WTC11 (cell line): ENCODE data around the gene C10orf90. TPM values are rescaled to one million over a fixed set of nuclear protein-coding genes. Genes with fewer than 3 reads are reported as not detected.

Experiments used
- ATAC-seq: fragments of 200-7000 bp; cut with Tn5 transposase; 2 replicates; pipeline ENCODE4 v1.10.0; 2021; ENCODE audit warnings: mild to moderate bottlenecking, moderate library complexity
- CTCF ChIA-PET: fragments of 300-600 bp; sonication (Branson Sonifier 250); formaldehyde crosslinking; loops from one replicate; lab custom pipeline; 2021; ENCODE audit warnings: antibody characterized with exemption; lab: Charles Lee
- POLR2A ChIA-PET: fragments of 350-600 bp; sonication (Branson Sonifier 250); formaldehyde crosslinking; loops from one replicate; lab custom pipeline; 2021; ENCODE audit warnings: antibody characterized with exemption; lab: Charles Lee
- DNase-seq: peaks from one replicate; pipeline ENCODE4 v3.0.0; 2021; ENCODE audit warnings: low spot score
- H3K27ac Mint-ChIP-seq: 2 replicates; pipeline ENCODE4 v1.8.0; 2021; ENCODE audit warnings: mixed read lengths
- H3K27me3 Mint-ChIP-seq: 2 replicates; pipeline ENCODE4 v1.8.0; 2021; ENCODE audit warnings: low read depth, mild to moderate bottlenecking, moderate library complexity, mixed read lengths
- H3K36me3 Mint-ChIP-seq: 2 replicates; pipeline ENCODE4 v1.8.0; 2021; ENCODE audit warnings: mixed read lengths
- H3K4me1 Mint-ChIP-seq: 2 replicates; pipeline ENCODE4 v1.8.0; 2022; ENCODE audit warnings: mixed read lengths
- H3K4me3 Mint-ChIP-seq: 2 replicates; pipeline ENCODE4 v1.8.0; 2021; ENCODE audit warnings: mild to moderate bottlenecking, moderate library complexity, mixed read lengths
- H3K9me3 Mint-ChIP-seq: 2 replicates; pipeline ENCODE4 v1.8.0; 2021; ENCODE audit warnings: mixed read lengths
- AFF4 ChIP-seq: sonication (generic); formaldehyde crosslinking; IDR thresholded peaks from 2 replicates; pipeline ENCODE4 v1.8.1; 2023; ENCODE audit warnings: mild to moderate bottlenecking, missing genetic modification reagents, borderline replicate concordance
- ATF1 ChIP-seq: sonication (generic); formaldehyde crosslinking; IDR thresholded peaks from 2 replicates; pipeline ENCODE4 v1.8.1; 2023; ENCODE audit warnings: mild to moderate bottlenecking, moderate library complexity, missing genetic modification reagents
- ATF2 ChIP-seq: sonication (generic); formaldehyde crosslinking; IDR thresholded peaks from 2 replicates; pipeline ENCODE4 v1.8.1; 2022; ENCODE audit warnings: low read depth, missing genetic modification reagents, borderline replicate concordance
- CDX4 ChIP-seq: fragments of 250-450 bp; sonication (Bioruptor Pico); IDR thresholded peaks from 2 replicates; pipeline ENCODE4 v1.9.0; 2021; ENCODE audit warnings: moderate library complexity, mild to moderate bottlenecking, inconsistent platforms, borderline replicate concordance
- E2F4 ChIP-seq: sonication (generic); formaldehyde crosslinking; IDR thresholded peaks from 2 replicates; pipeline ENCODE4 v1.8.1; 2022; ENCODE audit warnings: low read depth, mild to moderate bottlenecking, moderate library complexity, missing genetic modification reagents, borderline replicate concordance
- EMX1 ChIP-seq: fragments of 250-450 bp; sonication (Bioruptor Pico); IDR thresholded peaks from 2 replicates; pipeline ENCODE4 v1.8.0; 2021; ENCODE audit warnings: mild to moderate bottlenecking
- ERG ChIP-seq: fragments of 250-450 bp; sonication (Bioruptor Pico); IDR thresholded peaks from 2 replicates; pipeline ENCODE4 v1.8.0; 2021; ENCODE audit warnings: mild to moderate bottlenecking
- FOXP1 ChIP-seq: sonication (generic); formaldehyde crosslinking; IDR thresholded peaks from 2 replicates; pipeline ENCODE4 v1.8.0; 2022; ENCODE audit warnings: missing genetic modification reagents, mild to moderate bottlenecking, moderate library complexity, borderline replicate concordance
- GTF2I ChIP-seq: fragments of 250-450 bp; sonication (Bioruptor Pico); conservative IDR thresholded peaks from 2 replicates; pipeline ENCODE4 v1.4.0; 2021; ENCODE audit warnings: mild to moderate bottlenecking
- HMGA2 ChIP-seq: fragments of 250-450 bp; sonication (Bioruptor Pico); IDR thresholded peaks from 2 replicates; pipeline ENCODE4 v1.4.0; 2021; ENCODE audit warnings: mild to moderate bottlenecking, moderate library complexity
- KAT7 ChIP-seq: sonication (generic); formaldehyde crosslinking; IDR thresholded peaks from 2 replicates; pipeline ENCODE4 v1.8.1; 2023; ENCODE audit warnings: missing genetic modification reagents, mild to moderate bottlenecking, borderline replicate concordance
- MLX ChIP-seq: sonication (generic); formaldehyde crosslinking; IDR thresholded peaks from 2 replicates; pipeline ENCODE4 v1.8.1; 2023; ENCODE audit warnings: mild to moderate bottlenecking, missing genetic modification reagents, moderate library complexity
- MXD4 ChIP-seq: fragments of 250-450 bp; sonication (Bioruptor Pico); IDR thresholded peaks from 2 replicates; pipeline ENCODE4 v1.8.0; 2021; ENCODE audit warnings: mild to moderate bottlenecking, moderate library complexity, borderline replicate concordance
- NR1H2 ChIP-seq: sonication (generic); formaldehyde crosslinking; IDR thresholded peaks from 2 replicates; pipeline ENCODE4 v1.9.0; 2021; ENCODE audit warnings: mild to moderate bottlenecking, moderate library complexity, missing genetic modification reagents
- PRRX2 ChIP-seq: fragments of 250-450 bp; sonication (Bioruptor Pico); IDR thresholded peaks from 2 replicates; pipeline ENCODE4 v1.8.0; 2021; ENCODE audit warnings: mild to moderate bottlenecking
- RELA ChIP-seq: sonication (generic); formaldehyde crosslinking; IDR thresholded peaks from 2 replicates; pipeline ENCODE4 v1.8.1; 2022; ENCODE audit warnings: missing genetic modification reagents, mild to moderate bottlenecking, borderline replicate concordance
- RORB ChIP-seq: fragments of 250-450 bp; sonication (Bioruptor Pico); IDR thresholded peaks from 2 replicates; pipeline ENCODE4 v1.9.0; 2021; ENCODE audit warnings: mild to moderate bottlenecking
- SMAD3 ChIP-seq: sonication (generic); formaldehyde crosslinking; IDR thresholded peaks from 2 replicates; pipeline ENCODE4 v1.8.0; 2022; ENCODE audit warnings: missing genetic modification reagents, mild to moderate bottlenecking, borderline replicate concordance
- SOX15 ChIP-seq: fragments of 250-450 bp; sonication (Bioruptor Pico); IDR thresholded peaks from 2 replicates; pipeline ENCODE4 v1.9.0; 2021; ENCODE audit warnings: mild to moderate bottlenecking
- TEAD4 ChIP-seq: sonication (generic); formaldehyde crosslinking; IDR thresholded peaks from 2 replicates; pipeline ENCODE4 v1.8.0; 2022; ENCODE audit warnings: mild to moderate bottlenecking, missing genetic modification reagents
- ZNF121 ChIP-seq: sonication (generic); formaldehyde crosslinking; IDR thresholded peaks from 2 replicates; pipeline ENCODE4 v1.8.0; 2023; ENCODE audit warnings: missing genetic modification reagents
- ZNF263 ChIP-seq: sonication (generic); formaldehyde crosslinking; IDR thresholded peaks from 2 replicates; pipeline ENCODE4 v1.8.1; 2022; ENCODE audit warnings: low read depth, mild to moderate bottlenecking, moderate library complexity, missing genetic modification reagents
- ZNF671 ChIP-seq: fragments of 250-450 bp; sonication (Bioruptor Pico); IDR thresholded peaks from 2 replicates; pipeline ENCODE4 v1.8.0; 2021; ENCODE audit warnings: mild to moderate bottlenecking
- total RNA-seq: library from RNA; stranded (reverse); gene quantifications from 3 replicates; pipeline ENCODE4 v1.2.3, GENCODE V29; 2021

Gene C10orf90
- total RNA-seq, 1 experiment from 2014 or later: 0.85 TPM

GRCh38 chr10:126687121-126687606 is 16.7 kb upstream of the C10orf90 start:
- H3K4me3 Mint-ChIP-seq: no peak overlapping the region
- peaks cover 10% of the 10 kb centered on the region for H3K36me3 Mint-ChIP-seq
- TF ChIP-seq EMX1 (CRISPR knock-in tag) (no peak), ZNF121 (CRISPR knock-in tag) (0 out of 2 replicates have a peak, but pooled peaks have one; percentile 26), RELA (CRISPR knock-in tag) (no peak)
- peaks cover 42% of the 10 kb centered on the region for H3K4me1 Mint-ChIP-seq
- H3K9me3 Mint-ChIP-seq: peaks cover 35% of the 10 kb centered on the region
- peak overlapping the region; percentile 70; the same call in 1 of the 2 replicates for H3K27ac Mint-ChIP-seq
- DNase-seq (no peak), ATAC-seq (peak; percentile 53)
- ChIA-PET CTCF (interaction anchor here (0.9 kb wide), 1 partner anchor 89 kb away, joined by 3 read pairs; no protein-coding TSS in a partner anchor), POLR2A (interaction anchor here (0.5 kb wide), 1 partner anchor 170 kb away, joined by 4 read pairs; no protein-coding TSS in a partner anchor)
- no peaks in the 10 kb centered on the region; the same call in 1 of the 2 replicates for H3K27me3 Mint-ChIP-seq

GRCh38 chr10:126686719-126687118 is 16.2 kb upstream of the C10orf90 start:
- ATAC-seq: peak; percentile 6; the same call in 1 of the 2 replicates
- DNase-seq: no peak
- CTCF ChIA-PET: interaction anchor here (0.9 kb wide), 1 partner anchor 89 kb away, joined by 3 read pairs; no protein-coding TSS in a partner anchor
- no peak overlapping the region for H3K27ac Mint-ChIP-seq
- H3K4me1 Mint-ChIP-seq: peaks cover 39% of the 10 kb centered on the region
- H3K36me3 Mint-ChIP-seq: peaks cover 7% of the 10 kb centered on the region
- TF ChIP-seq TEAD4 (CRISPR knock-in tag) (no peak), MXD4 (CRISPR knock-in tag) (no peak), PRRX2 (CRISPR knock-in tag) (no peak), GTF2I (CRISPR knock-in tag) (no peak), ATF1 (CRISPR knock-in tag) (no peak), EMX1 (CRISPR knock-in tag) (no peak), SOX15 (CRISPR knock-in tag) (no peak), RORB (no peak), KAT7 (no peak), CDX4 (no peak), FOXP1 (CRISPR knock-in tag) (no peak)
- peaks cover 32% of the 10 kb centered on the region for H3K9me3 Mint-ChIP-seq
- POLR2A ChIA-PET: interaction anchor here (0.5 kb wide), 1 partner anchor 169 kb away, joined by 4 read pairs; no protein-coding TSS in a partner anchor
- no peaks in the 10 kb centered on the region; the same call in 1 of the 2 replicates for H3K27me3 Mint-ChIP-seq
- H3K4me3 Mint-ChIP-seq: no peak overlapping the region

- ATAC-seq (no peak), DNase-seq (no peak)
- ChIA-PET POLR2A (no interaction called here), CTCF (interaction anchor here (0.5 kb wide), 1 partner anchor 16 kb away, joined by 4 read pairs; the partner anchor contains the start of gene C10orf90)
- H3K4me1 Mint-ChIP-seq: peaks cover 36% of the 10 kb centered on the region
- peaks cover 29% of the 10 kb centered on the region for H3K9me3 Mint-ChIP-seq
- no peak overlapping the region for H3K4me3 Mint-ChIP-seq
- no peak overlapping the region for H3K27ac Mint-ChIP-seq
- H3K27me3 Mint-ChIP-seq: no peaks in the 10 kb centered on the region; the same call in 1 of the 2 replicates
- H3K36me3 Mint-ChIP-seq: peaks cover 4% of the 10 kb centered on the region
- TF ChIP-seq NR1H2 (no peak), ZNF671 (no peak), ZNF121 (CRISPR knock-in tag) (no peak), ZNF263 (CRISPR knock-in tag) (no peak), SMAD3 (CRISPR knock-in tag) (no peak), AFF4 (CRISPR knock-in tag) (no peak), ERG (no peak), E2F4 (CRISPR knock-in tag) (no peak), EMX1 (CRISPR knock-in tag) (no peak), MLX (CRISPR knock-in tag) (no peak), ATF2 (CRISPR knock-in tag) (no peak), RORB (no peak), HMGA2 (CRISPR knock-in tag) (no peak)
Measured at GRCh38 chr10:126686268-126686667, 15.8 kb upstream of the C10orf90 start.
